ENCODE measurements around the gene MICU1. TPM values are rescaled to one million over a fixed set of nuclear protein-coding genes. Genes with fewer than 3 reads are reported as not detected.
"Not testable (repeated sequence)": the region's sequence is repeated elsewhere in the genome, so short reads cannot be mapped to it uniquely, and the experiment has no call there.

Gene MICU1
- total RNA-seq, 3 donors from 2014 or later (not counting 1 experiment from before 2014, with no cell fraction given), result 27.9 to 30.9 (median 29.4) TPM

DNA sequence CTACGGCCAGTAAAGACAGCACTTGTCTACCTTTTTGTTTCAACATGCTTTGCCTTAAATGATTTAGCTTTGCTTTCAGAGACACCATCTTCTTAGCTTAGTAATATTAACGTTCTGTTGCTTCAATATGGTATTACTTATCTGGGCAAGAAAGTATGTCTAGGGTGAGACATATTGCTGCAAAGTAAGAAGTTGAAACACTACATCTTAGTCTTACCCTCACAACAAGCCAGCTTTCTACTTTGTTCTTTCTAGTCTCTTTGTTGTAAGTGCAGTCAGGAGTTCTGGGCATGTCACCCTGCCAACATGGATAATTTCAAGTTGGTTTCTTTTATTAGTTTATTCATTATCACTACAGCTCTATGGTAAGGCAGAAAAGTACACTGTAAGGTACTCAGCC is 148.4 kb downstream of the MICU1 start:
- intact Hi-C loops (cut with micrococcal nuclease), result no loop called here
- WGBS (ENCODE audit: insufficient coverage), result 85% methylated on average over 1 of the region's 2 CpGs
- no peaks in the 10 kb centered on the region for H3K4me1 Mint-ChIP-seq
- H3K27ac ChIP-seq (ENCODE audit: low read length), result no peak overlapping the region
- no peaks in the 10 kb centered on the region for H3K4me1 ChIP-seq (ENCODE audit: control insufficient read depth, insufficient read depth, low read length)
- no peak overlapping the region for H3K4me3 ChIP-seq (ENCODE audit: low read length)
- H3K9me3 Mint-ChIP-seq, result no peaks in the 10 kb centered on the region
- H3K27me3 Mint-ChIP-seq (ENCODE audit: low read depth in 2 of 2), result no peaks in the 10 kb centered on the region
- no peak for DNase-seq
- peaks cover 14% of the 10 kb centered on the region for H3K36me3 Mint-ChIP-seq
- no peaks in the 10 kb centered on the region for H3K27me3 ChIP-seq (ENCODE audit: control insufficient read depth, insufficient read depth, low read length)
- H3K9me3 ChIP-seq (ENCODE audit: control insufficient read depth, insufficient read depth, low read length), result no peaks in the 10 kb centered on the region
- no peak for TF ChIP-seq CTCF (IDR thresholded peaks at IDR 0.05)
- peaks cover 10% of the 10 kb centered on the region for H3K36me3 ChIP-seq (ENCODE audit: control insufficient read depth, insufficient read depth, low read length)
- H3K4me3 Mint-ChIP-seq, result no peak overlapping the region
- no peak for ATAC-seq
- no peak overlapping the region for H3K27ac Mint-ChIP-seq

GRCh38 chr10:72472306-72472705 is 153.6 kb downstream of the MICU1 start:
- no peak overlapping the region for H3K4me3 Mint-ChIP-seq
- H3K27me3 Mint-ChIP-seq (ENCODE audit: low read depth in 2 of 2), result no peaks in the 10 kb centered on the region
- peaks cover 12% of the 10 kb centered on the region for H3K36me3 ChIP-seq (ENCODE audit: control insufficient read depth, insufficient read depth, low read length)

DNA sequence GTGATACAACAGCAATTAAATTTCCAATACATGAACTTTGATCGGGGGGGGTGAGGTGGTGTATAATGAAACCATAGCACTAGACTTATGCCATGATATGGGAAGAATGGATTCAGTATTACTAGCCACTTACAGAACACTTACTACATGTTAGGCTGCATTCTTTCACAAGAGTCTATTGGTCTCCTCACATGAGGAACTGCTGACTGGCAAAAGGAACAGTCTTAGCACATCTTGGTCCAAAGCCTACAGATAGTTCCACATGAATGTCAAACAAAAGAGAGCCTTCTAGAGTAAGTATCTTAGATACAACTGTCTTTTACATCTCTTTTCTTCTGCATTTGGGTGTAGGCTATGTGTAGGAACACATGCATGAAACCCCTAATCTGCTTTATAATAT is 155.2 kb downstream of the MICU1 start:
- Mint-ChIP-seq H3K9me3 (no peaks in the 10 kb centered on the region), H3K4me1 (no peaks in the 10 kb centered on the region), H3K27me3 (ENCODE audit: low read depth in 2 of 2) (no peaks in the 10 kb centered on the region), H3K36me3 (peaks cover 14% of the 10 kb centered on the region), H3K27ac (no peak overlapping the region), H3K4me3 (no peak overlapping the region)
- TF ChIP-seq CTCF (IDR thresholded peaks at IDR 0.05), result no peak
- no CpG with 5 or more reads among the region's 1 CpG for WGBS (ENCODE audit: insufficient coverage)
- no peaks in the 10 kb centered on the region for H3K27me3 ChIP-seq (ENCODE audit: control insufficient read depth, insufficient read depth, low read length)
- no peaks in the 10 kb centered on the region for H3K9me3 ChIP-seq (ENCODE audit: control insufficient read depth, insufficient read depth, low read length)
- H3K36me3 ChIP-seq (ENCODE audit: control insufficient read depth, insufficient read depth, low read length), result peaks cover 6% of the 10 kb centered on the region
- no peak for DNase-seq
- H3K27ac ChIP-seq (ENCODE audit: low read length), result no peak overlapping the region
- ATAC-seq, result no peak
- no peak overlapping the region for H3K4me3 ChIP-seq (ENCODE audit: low read length)
- intact Hi-C loops (cut with micrococcal nuclease), result no loop called here
- H3K4me1 ChIP-seq (ENCODE audit: control insufficient read depth, insufficient read depth, low read length), result no peaks in the 10 kb centered on the region

More at GRCh38 chr10:72472306-72472705, 153.6 kb downstream of the MICU1 start:
- Mint-ChIP-seq H3K9me3 (no peaks in the 10 kb centered on the region), H3K4me1 (no peaks in the 10 kb centered on the region), H3K27ac (no peak overlapping the region), H3K36me3 (peaks cover 14% of the 10 kb centered on the region)
- H3K27ac ChIP-seq (ENCODE audit: low read length), result no peak overlapping the region
- H3K9me3 ChIP-seq (ENCODE audit: control insufficient read depth, insufficient read depth, low read length), result no peaks in the 10 kb centered on the region
- H3K4me1 ChIP-seq (ENCODE audit: control insufficient read depth, insufficient read depth, low read length), result no peaks in the 10 kb centered on the region
- ATAC-seq, result no peak
- no peaks in the 10 kb centered on the region for H3K27me3 ChIP-seq (ENCODE audit: control insufficient read depth, insufficient read depth, low read length)
- WGBS (ENCODE audit: insufficient coverage), result no CpG with 5 or more reads among the region's 1 CpG
- no peak for TF ChIP-seq CTCF (IDR thresholded peaks at IDR 0.05)
- H3K4me3 ChIP-seq (ENCODE audit: low read length), result no peak overlapping the region
- no peak for DNase-seq
- intact Hi-C loops (cut with micrococcal nuclease), result no loop called here

DNA sequence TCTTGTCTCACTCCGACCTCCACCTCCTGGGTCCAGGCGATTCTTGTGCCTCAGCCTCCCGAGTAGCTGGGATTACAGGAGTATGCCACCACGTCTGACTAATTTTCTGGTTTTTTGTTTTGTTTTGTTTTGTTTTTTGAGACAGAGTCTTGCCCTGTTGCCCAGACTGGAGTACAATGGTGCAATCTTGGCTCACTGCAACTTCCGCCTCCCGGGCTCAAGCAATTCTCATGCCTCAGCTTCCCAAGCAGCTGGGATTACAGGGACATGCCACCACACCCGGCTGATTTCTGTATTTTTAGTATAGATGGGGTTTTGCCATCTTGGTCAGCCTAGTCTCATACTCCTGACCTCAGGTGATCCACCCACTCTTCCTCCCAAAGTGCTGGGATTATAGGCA is 158.8 kb downstream of the MICU1 start:
- H3K9me3 ChIP-seq (ENCODE audit: control insufficient read depth, insufficient read depth, low read length); H3K27ac Mint-ChIP-seq; H3K4me1 Mint-ChIP-seq; H3K4me1 ChIP-seq (ENCODE audit: control insufficient read depth, insufficient read depth, low read length); H3K4me3 ChIP-seq (ENCODE audit: low read length); H3K27me3 Mint-ChIP-seq (ENCODE audit: low read depth in 2 of 2); H3K9me3 Mint-ChIP-seq; ATAC-seq; H3K36me3 ChIP-seq (ENCODE audit: control insufficient read depth, insufficient read depth, low read length); H3K27me3 ChIP-seq (ENCODE audit: control insufficient read depth, insufficient read depth, low read length); H3K27ac ChIP-seq (ENCODE audit: low read length); DNase-seq; intact Hi-C loops (cut with micrococcal nuclease); H3K4me3 Mint-ChIP-seq; H3K36me3 Mint-ChIP-seq: not testable (repeated sequence)
- over 99% methylated on average over 7 of the region's 7 CpGs for WGBS (ENCODE audit: insufficient coverage)

All from natural killer cell (primary cell).